Measurements from ENCODE around the gene HM13.
"Not testable (repeated sequence)": the region's sequence is repeated elsewhere in the genome, so short reads cannot be mapped to it uniquely, and the experiment has no call there.

The HM13 gene

GRCh38 chr20:31542201-31542842, 28.1 kb downstream of the HM13 start:
- in situ Hi-C loops (cut with HindIII; ENCODE audit: low sequenced_read_pairs) = no loop called here

GRCh38 chr20:31542963-31543362, 28.7 kb downstream of the HM13 start:
- in situ Hi-C loops (cut with HindIII; ENCODE audit: low sequenced_read_pairs) = no loop called here

- in situ Hi-C loops (cut with HindIII; ENCODE audit: low sequenced_read_pairs) = no loop called here
Observed at GRCh38 chr20:31543966-31544598, 29.8 kb downstream of the HM13 start.

- in situ Hi-C loops (cut with HindIII; ENCODE audit: low sequenced_read_pairs) = no loop called here
Observed at GRCh38 chr20:31544600-31544999, 30.4 kb downstream of the HM13 start.

GRCh38 chr20:31545621-31546040, 31.4 kb downstream of the HM13 start:
- in situ Hi-C loops (cut with HindIII; ENCODE audit: low sequenced_read_pairs) = not testable (repeated sequence)

GRCh38 chr20:31547017-31547675, 32.9 kb downstream of the HM13 start:
- in situ Hi-C loops (cut with HindIII; ENCODE audit: low sequenced_read_pairs) = no loop called here

- in situ Hi-C loops (cut with HindIII; ENCODE audit: low sequenced_read_pairs) = no loop called here
Observed at GRCh38 chr20:31547720-31548298, 33.6 kb downstream of the HM13 start.

- in situ Hi-C loops (cut with HindIII; ENCODE audit: low sequenced_read_pairs) = no loop called here
Observed at GRCh38 chr20:31548820-31549512, 34.7 kb downstream of the HM13 start.

- in situ Hi-C loops (cut with HindIII; ENCODE audit: low sequenced_read_pairs) = no loop called here
Observed at GRCh38 chr20:31549513-31549880, 35.3 kb downstream of the HM13 start.

- in situ Hi-C loops (cut with HindIII; ENCODE audit: low sequenced_read_pairs) = no loop called here
Observed at GRCh38 chr20:31550099-31550498, 35.9 kb downstream of the HM13 start.

- in situ Hi-C loops (cut with HindIII; ENCODE audit: low sequenced_read_pairs) = no loop called here
Observed at GRCh38 chr20:31551163-31552081, 37.2 kb downstream of the HM13 start.

- in situ Hi-C loops (cut with HindIII; ENCODE audit: low sequenced_read_pairs) = no loop called here
Observed at GRCh38 chr20:31555203-31555775, 41.0 kb downstream of the HM13 start.

- in situ Hi-C loops (cut with HindIII; ENCODE audit: low sequenced_read_pairs) = no loop called here
Observed at GRCh38 chr20:31559704-31560093, 45.5 kb downstream of the HM13 start.

GRCh38 chr20:31560094-31560745, 46.0 kb downstream of the HM13 start:
- in situ Hi-C loops (cut with HindIII; ENCODE audit: low sequenced_read_pairs) = no loop called here

- in situ Hi-C loops (cut with HindIII; ENCODE audit: low sequenced_read_pairs) = no loop called here
Observed at GRCh38 chr20:31560746-31561598, 46.7 kb downstream of the HM13 start.

- in situ Hi-C loops (cut with HindIII; ENCODE audit: low sequenced_read_pairs) = no loop called here
Observed at GRCh38 chr20:31562241-31562640, 48.0 kb downstream of the HM13 start.

- in situ Hi-C loops (cut with HindIII; ENCODE audit: low sequenced_read_pairs) = no loop called here
Observed at GRCh38 chr20:31564284-31564683, 50.0 kb downstream of the HM13 start.

- in situ Hi-C loops (cut with HindIII; ENCODE audit: low sequenced_read_pairs) = no loop called here
Observed at GRCh38 chr20:31565699-31566318, 51.6 kb downstream of the HM13 start.
